Glutamatergic neuron (in vitro differentiated cells): ENCODE measurements around the gene VWA3B. TPM values are rescaled to one million over a fixed set of nuclear protein-coding genes. Genes with fewer than 3 reads are reported as not detected.

Experiments
- DNase-seq: peaks from one replicate; pipeline ENCODE4 v3.0.0; 2022
- H3K27ac Mint-ChIP-seq: one replicate; pipeline ENCODE4 v1.8.0; 2020; ENCODE audit warnings: mild to moderate bottlenecking, mixed read lengths, inconsistent platforms; ENCODE audit not compliant: unreplicated experiment
- H3K27me3 Mint-ChIP-seq: one replicate; pipeline ENCODE4 v1.8.0; 2020; ENCODE audit warnings: mild to moderate bottlenecking, moderate library complexity, mixed read lengths, inconsistent platforms; ENCODE audit not compliant: unreplicated experiment
- H3K36me3 Mint-ChIP-seq: one replicate; pipeline ENCODE4 v1.8.0; 2020; ENCODE audit warnings: mild to moderate bottlenecking, mixed read lengths, inconsistent platforms; ENCODE audit not compliant: unreplicated experiment
- H3K4me1 Mint-ChIP-seq: one replicate; pipeline ENCODE4 v1.8.0; 2020; ENCODE audit warnings: mild to moderate bottlenecking, low read depth, mixed read lengths, inconsistent platforms; ENCODE audit not compliant: unreplicated experiment
- H3K4me3 Mint-ChIP-seq: one replicate; pipeline ENCODE4 v1.8.0; 2020; ENCODE audit warnings: mild to moderate bottlenecking, mixed read lengths, inconsistent platforms; ENCODE audit not compliant: unreplicated experiment
- H3K9me3 Mint-ChIP-seq: one replicate; pipeline ENCODE4 v1.8.0; 2020; ENCODE audit warnings: mild to moderate bottlenecking, moderate library complexity, mixed read lengths, inconsistent platforms; ENCODE audit not compliant: unreplicated experiment
- CTCF ChIP-seq: fragments of 200-600 bp; sonication (generic); IDR thresholded peaks from one replicate; pipeline ENCODE4 v1.5.0; 2021; ENCODE audit not compliant: partially characterized antibody, unreplicated experiment
- total RNA-seq: library from RNA; stranded (reverse); fragmentation: NEBNext Ultra II Directional; extraction: Animal tissue kit (Norgen Biotek cat#: 25700); gene quantifications from one replicate; pipeline ENCODE4 v1.2.1, GENCODE V29; 2021; ENCODE audit not compliant: unreplicated experiment

The VWA3B gene
- total RNA-seq, 1 donor from 2014 or later: not detected

GRCh38 chr2:98102878-98103277, 15.9 kb downstream of the VWA3B start:
- no peak overlapping the region for H3K4me3 Mint-ChIP-seq
- DNase-seq: no peak
- no peak for TF ChIP-seq CTCF
- H3K9me3 Mint-ChIP-seq: peaks cover 7% of the 10 kb centered on the region
- no peaks in the 10 kb centered on the region for H3K36me3 Mint-ChIP-seq
- no peak overlapping the region for H3K27ac Mint-ChIP-seq
- H3K4me1 Mint-ChIP-seq: no peaks in the 10 kb centered on the region
- H3K27me3 Mint-ChIP-seq: no peaks in the 10 kb centered on the region

GRCh38 chr2:98108110-98108509, 21.1 kb downstream of the VWA3B start:
- no peaks in the 10 kb centered on the region for H3K4me1 Mint-ChIP-seq
- no peak overlapping the region for H3K4me3 Mint-ChIP-seq
- no peak overlapping the region for H3K27ac Mint-ChIP-seq
- no peaks in the 10 kb centered on the region for H3K27me3 Mint-ChIP-seq
- H3K36me3 Mint-ChIP-seq: peaks cover 2% of the 10 kb centered on the region
- H3K9me3 Mint-ChIP-seq: no peaks in the 10 kb centered on the region
- no peak for DNase-seq
- TF ChIP-seq CTCF: no peak

GRCh38 chr2:98110741-98111140, 23.8 kb downstream of the VWA3B start:
- no peak for TF ChIP-seq CTCF
- Mint-ChIP-seq H3K4me3 (no peak overlapping the region), H3K9me3 (no peaks in the 10 kb centered on the region), H3K36me3 (peaks cover 3% of the 10 kb centered on the region), H3K27me3 (no peaks in the 10 kb centered on the region), H3K4me1 (no peaks in the 10 kb centered on the region), H3K27ac (no peak overlapping the region)
- no peak for DNase-seq

GRCh38 chr2:98114643-98115330, 27.8 kb downstream of the VWA3B start:
- Mint-ChIP-seq H3K4me3 (no peak overlapping the region), H3K9me3 (no peaks in the 10 kb centered on the region), H3K4me1 (no peaks in the 10 kb centered on the region), H3K27ac (no peak overlapping the region), H3K27me3 (no peaks in the 10 kb centered on the region), H3K36me3 (peaks cover 3% of the 10 kb centered on the region)
- no peak for TF ChIP-seq CTCF
- DNase-seq: no peak

- Mint-ChIP-seq H3K4me3 (no peak overlapping the region), H3K36me3 (peaks cover under 1% of the 10 kb centered on the region), H3K9me3 (no peaks in the 10 kb centered on the region), H3K27ac (no peak overlapping the region), H3K4me1 (no peaks in the 10 kb centered on the region), H3K27me3 (peaks cover 1% of the 10 kb centered on the region)
- TF ChIP-seq CTCF: no peak
- no peak for DNase-seq
Observed at GRCh38 chr2:98118161-98118560, 31.2 kb downstream of the VWA3B start.
